ENCODE data around the gene TRAF5. TPM values are rescaled to one million over a fixed set of nuclear protein-coding genes. Genes with fewer than 3 reads are reported as not detected.
A peak's percentile ranks its signal among the peaks of the same experiment; 100 is the strongest.

TRAF5 gene
- total and polyA plus RNA-seq, 11 donors = 1.3 to 8.8 (median 2.1) TPM

- ATAC-seq = peak in 3 of 4 donors; percentile 51 to 68 (median 54)
- TF ChIP-seq POLR2A (IDR thresholded peaks at IDR 0.05) = no peak
- peak; percentile 43 to 78 (median 62) for TF ChIP-seq CTCF (IDR thresholded peaks at IDR 0.05)
- Histone ChIP-seq H3K36me3 (no peaks in the 10 kb centered on the region), H3K27ac (no peak overlapping the region), H3K9me3 (no peaks in the 10 kb centered on the region), H3K4me3 (no peak overlapping the region), H3K27me3 (no peaks in the 10 kb centered on the region), H3K4me1 (peaks cover 0 to 20% (median 8%) of the 10 kb centered on the region in 12 donors)
- DNase-seq = peak in 2 of 5 donors; percentile 31 to 45
- 28 to 41% (median 32%) methylated on average over 9 of the region's 9 CpGs for WGBS, 4 donors
- intact Hi-C loops (cut with DNase I) = loop anchor here (2.0 to 10.0 kb wide), 8 partner anchors 61 to 334 kb away; no protein-coding TSS in a partner anchor
Measured at GRCh38 chr1:211323156-211324063, 3.2 kb upstream of the TRAF5 start.

GRCh38 chr1:211324992-211325775 lies 1.4 kb upstream of the TRAF5 start:
- no peaks in the 10 kb centered on the region for H3K9me3 ChIP-seq
- ATAC-seq (no peak), DNase-seq (no peak)
- peaks cover 0 to 38% (median 9%) of the 10 kb centered on the region in 12 donors for H3K4me1 ChIP-seq
- no peaks in the 10 kb centered on the region for H3K27me3 ChIP-seq
- intact Hi-C loops (cut with DNase I) = loop anchor here (2.0 to 10.0 kb wide), 9 partner anchors 57 to 332 kb away; no protein-coding TSS in a partner anchor
- no peak overlapping the region for H3K4me3 ChIP-seq
- no peak overlapping the region for H3K27ac ChIP-seq
- H3K36me3 ChIP-seq = no peaks in the 10 kb centered on the region
- no peak for TF ChIP-seq CTCF (IDR thresholded peaks at IDR 0.05)
- no peak for TF ChIP-seq POLR2A (IDR thresholded peaks at IDR 0.05)
- 86 to 91% (median 89%) methylated on average over 12 of the region's 12 CpGs for whole genome bisulfite sequencing, 4 donors

- intact Hi-C loops (cut with DNase I) = loop anchor here (5.0 to 10.0 kb wide), 6 partner anchors 56 to 329 kb away; no protein-coding TSS in a partner anchor
- no peaks in the 10 kb centered on the region for H3K27me3 ChIP-seq
- ATAC-seq (no peak), DNase-seq (no peak)
- peak overlapping the region in 11 of 12 donors; percentile 55 to 86 (median 70) for H3K27ac ChIP-seq
- no peaks in the 10 kb centered on the region for H3K9me3 ChIP-seq
- TF ChIP-seq POLR2A (IDR thresholded peaks at IDR 0.05) (no peak), CTCF (IDR thresholded peaks at IDR 0.05) (no peak)
- peaks cover 0 to 47% (median 9%) of the 10 kb centered on the region in 12 donors for H3K4me1 ChIP-seq
- H3K4me3 ChIP-seq = peak overlapping the region; percentile 65 to 93 (median 74)
- WGBS, 4 donors = 85 to 92% (median 89%) methylated on average over 8 of the region's 8 CpGs
- no peaks in the 10 kb centered on the region for H3K36me3 ChIP-seq
Measured at GRCh38 chr1:211326140-211326527, 499 bp upstream of the TRAF5 start.
